K562 (cell line): ENCODE results near the gene YIPF5.

Experiments
- CSDE1 ChIP-seq, 2 experiments: fragments of 450-650 bp; IDR thresholded peaks; 2 replicates each; pipeline ENCODE4 v1.6.1; 2016; ENCODE audit warnings: mild to moderate bottlenecking in 1 of 2
- ETV6 ChIP-seq, 3 experiments: fragments of 150-350 bp in 1 of 3; sonication (generic) in 1 of 3; formaldehyde crosslinking in 1 of 3; IDR thresholded peaks; 2 replicates each; pipeline versions ENCODE4 v1.6.1 to v1.8.0; 2014 to 2022; ENCODE audit warnings: borderline replicate concordance in 2 of 3, low read depth in 2 of 3, antibody characterized with exemption in 1 of 3, low read length in 1 of 3, mild to moderate bottlenecking in 1 of 3, missing genetic modification reagents in 1 of 3
- EZH2 ChIP-seq: IDR thresholded peaks from 2 replicates; pipeline ENCODE4 v1.6.1; 2012; ENCODE audit warnings: low read depth, mild to moderate bottlenecking, inconsistent platforms, low read length, borderline replicate concordance
- MAX ChIP-seq: sonication (generic); formaldehyde crosslinking; IDR thresholded peaks from 2 replicates; pipeline ENCODE4 v1.9.0; 2022; ENCODE audit warnings: mild to moderate bottlenecking, missing genetic modification reagents
- NCOA1 ChIP-seq: fragments of 450-650 bp; IDR thresholded peaks from 2 replicates; pipeline ENCODE4 v1.6.1; 2016; ENCODE audit warnings: low read depth
- TAF15 ChIP-seq: fragments of 200-400 bp; formaldehyde crosslinking; IDR thresholded peaks from 2 replicates; pipeline ENCODE4 v1.6.1; 2017; ENCODE audit warnings: mild to moderate bottlenecking, low read depth, low read length, moderate library complexity
- TFAM ChIP-seq: fragments of 250-450 bp; sonication (Bioruptor Pico); conservative IDR thresholded peaks from 2 replicates; pipeline ENCODE4 v1.5.0; 2021; ENCODE audit warnings: mild to moderate bottlenecking, moderate library complexity
- ZNF740 ChIP-seq, 3 experiments: fragments of 200-800 bp in 1 of 3; sonication (Bioruptor generic) in 1 of 3; sonication (generic) in 1 of 3; formaldehyde crosslinking in 1 of 3; IDR thresholded peaks; 2 replicates each; pipeline versions ENCODE4 v1.6.1 to v1.8.0; 2016 to 2022; ENCODE audit warnings: mild to moderate bottlenecking in 2 of 3, missing compliant biosample characterization in 2 of 3, missing genetic modification characterization in 2 of 3, missing genetic modification reagents in 1 of 3

GRCh38 chr5:144131261-144131660 is 39.2 kb downstream of the YIPF5 start:
- TF ChIP-seq EZH2: no peak
- TF ChIP-seq CSDE1 (IDR thresholded peaks at IDR 0.05): no peak
- TF ChIP-seq TAF15: no peak
- no peak for TF ChIP-seq MAX (CRISPR knock-in tag)
- TF ChIP-seq ETV6 (IDR thresholded peaks at IDR 0.05; ENCODE audit: borderline replicate concordance in 1 of 2, low read depth in 2 of 2, low read length in 1 of 2): no peak
- no peak for TF ChIP-seq ETV6 (CRISPR knock-in tag; IDR thresholded peaks at IDR 0.05; ENCODE audit: borderline replicate concordance)
- no peak for TF ChIP-seq TFAM
- no peak for TF ChIP-seq ZNF740 (CRISPR knock-in tag; IDR thresholded peaks at IDR 0.05)
- no peak for TF ChIP-seq ZNF740 (tag; IDR thresholded peaks at IDR 0.05)
- TF ChIP-seq NCOA1: no peak
